NCI-H2196 (cell line): Measurements from ENCODE around the gene PDILT.
"Not testable (repeated sequence)": the region's sequence is repeated elsewhere in the genome, so short reads cannot be mapped to it uniquely, and the experiment has no call there.

Experiments used
- DNase-seq: peaks from one replicate; lab custom pipeline; 2025; ENCODE audit not compliant: unreplicated experiment; lab: John Stamatoyannopoulos, UW

PDILT gene

GRCh38 chr16:20322696-20323095 is 81.8 kb downstream of the PDILT start:
- DNase-seq: no peak

DNA sequence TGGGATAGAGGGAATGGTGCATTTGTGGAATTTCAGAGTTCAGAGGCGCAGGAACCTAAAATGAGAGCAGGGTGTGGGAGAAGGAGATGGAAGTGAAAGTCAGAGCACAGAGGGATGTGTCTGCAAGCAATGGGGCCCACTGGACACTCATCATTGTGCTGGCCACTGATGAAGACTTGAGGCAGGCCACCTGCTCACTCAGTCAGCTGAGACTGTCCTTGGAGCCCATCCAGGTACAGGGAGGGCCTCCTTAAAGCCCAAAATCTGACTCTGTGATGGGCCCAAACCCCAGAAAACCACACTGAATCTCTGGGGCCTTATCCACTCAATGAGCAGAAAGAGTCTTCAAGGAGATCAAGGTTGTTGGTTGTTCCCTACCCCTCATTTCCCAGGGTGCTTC is 82.9 kb downstream of the PDILT start:
- no peak for DNase-seq

GRCh38 chr16:20321051-20321450 is 83.5 kb downstream of the PDILT start:
- not testable (repeated sequence) for DNase-seq

GRCh38 chr16:20320592-20320991 is 83.9 kb downstream of the PDILT start:
- DNase-seq: no peak

DNA sequence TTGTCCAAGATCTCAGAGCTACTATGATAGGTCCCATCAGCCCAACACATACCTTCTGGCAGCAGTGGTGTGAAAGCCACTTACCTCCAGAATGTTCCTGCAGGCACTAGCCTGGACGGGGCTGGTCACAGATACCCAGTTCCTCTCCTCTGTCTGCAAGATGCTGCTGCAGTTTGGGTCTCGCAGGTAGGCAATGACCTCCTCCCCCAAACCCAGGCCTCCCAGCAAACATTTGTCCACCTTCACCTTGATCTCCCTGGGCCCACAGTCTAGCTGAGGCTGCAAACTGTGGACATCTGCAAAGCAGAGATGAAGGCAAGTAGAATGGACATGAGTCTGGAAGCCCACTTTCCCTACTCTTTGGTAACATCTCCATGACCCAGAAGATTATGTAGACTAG is 84.4 kb downstream of the PDILT start:
- no peak for DNase-seq

- DNase-seq: no peak
Measured at GRCh38 chr16:20319406-20319805, 85.1 kb downstream of the PDILT start.

- DNase-seq: no peak
Measured at GRCh38 chr16:20318437-20318836, 86.1 kb downstream of the PDILT start.

- no peak for DNase-seq
Measured at GRCh38 chr16:20318006-20318405, 86.5 kb downstream of the PDILT start.

DNA sequence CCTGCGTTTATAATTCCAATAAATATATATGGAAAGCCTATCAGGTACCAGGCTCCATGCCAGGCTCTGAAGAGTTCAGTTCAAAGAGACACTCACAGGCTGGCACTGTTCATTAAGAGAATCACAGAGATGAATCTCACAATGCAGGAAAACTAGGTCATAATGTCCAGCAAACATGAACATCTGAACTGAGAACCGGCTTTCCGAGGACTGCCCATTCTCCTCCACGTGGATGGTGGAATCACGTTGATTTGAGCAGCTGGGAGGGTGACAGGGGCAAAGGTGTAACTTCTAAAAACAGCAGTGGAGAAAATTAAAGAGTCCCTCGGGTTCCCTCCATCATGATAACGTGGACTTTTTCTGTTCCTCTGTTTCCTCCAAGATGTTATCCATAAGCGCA is 87.4 kb downstream of the PDILT start:
- DNase-seq: no peak

DNA sequence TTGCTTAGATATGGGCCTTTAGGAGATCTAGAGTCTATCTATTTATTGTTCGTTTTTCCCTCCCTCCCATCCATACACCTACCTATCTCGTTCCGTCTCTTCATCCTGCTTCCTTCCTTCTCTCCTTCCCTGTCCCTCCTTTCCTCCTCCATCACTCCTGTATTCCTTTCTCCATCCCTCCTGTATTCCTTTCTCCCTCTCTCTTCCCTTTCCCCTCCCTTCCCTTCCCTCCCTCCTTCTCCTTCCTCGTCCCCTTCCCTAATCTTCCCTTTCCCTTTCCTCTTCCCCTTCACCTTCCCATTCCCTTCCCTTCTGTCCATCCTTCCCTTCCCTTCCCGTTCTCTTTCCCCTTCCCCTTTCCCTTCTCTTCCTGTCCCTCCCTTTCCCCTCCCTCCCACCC is 87.8 kb downstream of the PDILT start:
- DNase-seq: no peak

GRCh38 chr16:20315764-20316163 is 88.8 kb downstream of the PDILT start:
- DNase-seq: no peak

- DNase-seq: no peak
Measured at GRCh38 chr16:20314575-20314974, 90.0 kb downstream of the PDILT start.

DNA sequence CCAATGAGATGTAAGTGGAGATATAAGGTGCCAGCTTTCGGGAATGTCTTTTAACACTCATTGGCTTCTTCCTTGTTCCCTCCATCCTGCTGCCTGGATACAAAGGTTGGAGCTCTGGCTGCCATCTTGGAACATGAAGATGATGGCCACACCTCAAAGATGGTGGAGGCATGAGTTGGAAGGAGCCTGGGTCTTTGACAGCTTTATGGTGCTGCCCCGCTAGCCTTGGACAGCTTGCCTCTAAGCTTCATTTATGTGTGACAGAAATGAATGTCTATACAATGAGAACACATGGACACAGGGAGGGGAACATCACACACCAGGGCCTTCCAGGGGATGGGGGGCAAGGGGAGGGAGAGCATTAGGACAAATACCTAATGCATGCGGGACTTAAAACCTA is 90.8 kb downstream of the PDILT start:
- no peak for DNase-seq

DNA sequence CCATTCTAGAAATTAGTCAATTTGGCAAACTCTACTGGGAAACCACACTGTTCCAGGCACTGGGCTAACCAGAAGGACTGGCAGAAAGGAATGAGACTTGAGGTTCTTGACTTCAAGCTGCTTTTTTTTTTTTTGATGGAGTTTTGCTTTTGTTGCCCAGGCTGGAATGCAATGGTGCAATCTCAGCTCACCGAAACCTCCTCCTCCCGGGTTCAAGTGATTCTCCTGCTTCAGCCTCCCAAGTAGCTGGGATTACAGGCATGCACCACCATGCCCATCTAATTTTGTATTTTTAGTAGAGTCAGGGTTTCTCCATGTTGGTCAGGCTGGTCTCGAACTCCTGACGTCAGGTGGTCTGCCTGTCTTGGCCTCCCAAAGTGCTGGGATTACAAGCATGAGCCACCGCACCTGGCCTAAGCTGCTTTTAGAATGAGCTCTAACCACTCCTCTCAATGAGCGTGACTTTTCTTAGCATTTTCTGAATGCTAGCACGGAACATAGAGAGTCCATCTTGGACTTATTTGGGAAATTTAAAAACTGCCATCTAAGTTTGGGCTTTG is 91.9 kb downstream of the PDILT start:
- not testable (repeated sequence) for DNase-seq

GRCh38 chr16:20311548-20311947 is 93.0 kb downstream of the PDILT start:
- no peak for DNase-seq

- DNase-seq: no peak
Measured at GRCh38 chr16:20310421-20311395, 93.8 kb downstream of the PDILT start.

GRCh38 chr16:20309786-20310185 is 94.8 kb downstream of the PDILT start:
- no peak for DNase-seq
